ENCODE data around the gene IGLON5. TPM values are rescaled to one million over a fixed set of nuclear protein-coding genes. Genes with fewer than 3 reads are reported as not detected.
A peak's percentile ranks its signal among the peaks of the same experiment; 100 is the strongest.

IGLON5 gene
- total RNA-seq, 1 donor: not detected

GRCh38 chr19:51294211-51294976, 17.1 kb upstream of the IGLON5 start:
- no peak for TF ChIP-seq CTCF (IDR thresholded peaks at IDR 0.05; ENCODE audit: extremely low read depth, low read depth, low read length)
- peaks cover 5% of the 10 kb centered on the region for H3K27me3 ChIP-seq (ENCODE audit: insufficient read depth, low read length)

GRCh38 chr19:51294977-51295375, 16.5 kb upstream of the IGLON5 start:
- Histone ChIP-seq H3K79me2 (ENCODE audit: insufficient read depth, low read length) (no peaks in the 10 kb centered on the region), H3K4me3 (ENCODE audit: insufficient read depth, low read length) (no peak overlapping the region), H4K20me1 (ENCODE audit: insufficient read depth, low read length) (no peaks in the 10 kb centered on the region), H3K27ac (ENCODE audit: low read depth, low read length) (no peak overlapping the region), H2AFZ (ENCODE audit: low read length) (no peak overlapping the region), H3K4me2 (ENCODE audit: insufficient read depth, low read length) (no peak overlapping the region), H3K9me3 (ENCODE audit: low read depth, low read length) (no peaks in the 10 kb centered on the region), H3K4me1 (ENCODE audit: insufficient read depth, low read length) (no peaks in the 10 kb centered on the region), H3K36me3 (ENCODE audit: insufficient read depth, low read length) (no peaks in the 10 kb centered on the region), H3K27me3 (ENCODE audit: insufficient read depth, low read length) (peaks cover 5% of the 10 kb centered on the region)
- TF ChIP-seq CTCF (IDR thresholded peaks at IDR 0.05; ENCODE audit: extremely low read depth, low read depth, low read length): no peak
- DNase-seq (ENCODE audit: insufficient read length, low spot score, missing footprints): no peak

More at GRCh38 chr19:51294211-51294976, 17.1 kb upstream of the IGLON5 start:
- Histone ChIP-seq H3K4me3 (ENCODE audit: insufficient read depth, low read length) (no peak overlapping the region), H3K9me3 (ENCODE audit: low read depth, low read length) (no peaks in the 10 kb centered on the region), H4K20me1 (ENCODE audit: insufficient read depth, low read length) (no peaks in the 10 kb centered on the region), H3K4me2 (ENCODE audit: insufficient read depth, low read length) (no peak overlapping the region), H3K79me2 (ENCODE audit: insufficient read depth, low read length) (no peaks in the 10 kb centered on the region), H3K36me3 (ENCODE audit: insufficient read depth, low read length) (no peaks in the 10 kb centered on the region), H2AFZ (ENCODE audit: low read length) (no peak overlapping the region), H3K27ac (ENCODE audit: low read depth, low read length) (no peak overlapping the region), H3K4me1 (ENCODE audit: insufficient read depth, low read length) (no peaks in the 10 kb centered on the region)
- DNase-seq (ENCODE audit: insufficient read length, low spot score, missing footprints): peak; percentile 72

GRCh38 chr19:51295382-51296126, 15.9 kb upstream of the IGLON5 start:
- Histone ChIP-seq H3K9me3 (ENCODE audit: low read depth, low read length) (no peaks in the 10 kb centered on the region), H3K4me2 (ENCODE audit: insufficient read depth, low read length) (no peak overlapping the region), H3K27ac (ENCODE audit: low read depth, low read length) (no peak overlapping the region), H3K4me1 (ENCODE audit: insufficient read depth, low read length) (no peaks in the 10 kb centered on the region), H3K4me3 (ENCODE audit: insufficient read depth, low read length) (no peak overlapping the region), H3K79me2 (ENCODE audit: insufficient read depth, low read length) (no peaks in the 10 kb centered on the region), H3K36me3 (ENCODE audit: insufficient read depth, low read length) (no peaks in the 10 kb centered on the region), H4K20me1 (ENCODE audit: insufficient read depth, low read length) (no peaks in the 10 kb centered on the region), H2AFZ (ENCODE audit: low read length) (no peak overlapping the region), H3K27me3 (ENCODE audit: insufficient read depth, low read length) (peaks cover 5% of the 10 kb centered on the region)
- peak; percentile 63 for DNase-seq (ENCODE audit: insufficient read length, low spot score, missing footprints)
- TF ChIP-seq CTCF (IDR thresholded peaks at IDR 0.05; ENCODE audit: extremely low read depth, low read depth, low read length): no peak

Measured in osteoblast (primary cell).